Measurements from ENCODE around the gene PDE6A.

The PDE6A gene

DNA sequence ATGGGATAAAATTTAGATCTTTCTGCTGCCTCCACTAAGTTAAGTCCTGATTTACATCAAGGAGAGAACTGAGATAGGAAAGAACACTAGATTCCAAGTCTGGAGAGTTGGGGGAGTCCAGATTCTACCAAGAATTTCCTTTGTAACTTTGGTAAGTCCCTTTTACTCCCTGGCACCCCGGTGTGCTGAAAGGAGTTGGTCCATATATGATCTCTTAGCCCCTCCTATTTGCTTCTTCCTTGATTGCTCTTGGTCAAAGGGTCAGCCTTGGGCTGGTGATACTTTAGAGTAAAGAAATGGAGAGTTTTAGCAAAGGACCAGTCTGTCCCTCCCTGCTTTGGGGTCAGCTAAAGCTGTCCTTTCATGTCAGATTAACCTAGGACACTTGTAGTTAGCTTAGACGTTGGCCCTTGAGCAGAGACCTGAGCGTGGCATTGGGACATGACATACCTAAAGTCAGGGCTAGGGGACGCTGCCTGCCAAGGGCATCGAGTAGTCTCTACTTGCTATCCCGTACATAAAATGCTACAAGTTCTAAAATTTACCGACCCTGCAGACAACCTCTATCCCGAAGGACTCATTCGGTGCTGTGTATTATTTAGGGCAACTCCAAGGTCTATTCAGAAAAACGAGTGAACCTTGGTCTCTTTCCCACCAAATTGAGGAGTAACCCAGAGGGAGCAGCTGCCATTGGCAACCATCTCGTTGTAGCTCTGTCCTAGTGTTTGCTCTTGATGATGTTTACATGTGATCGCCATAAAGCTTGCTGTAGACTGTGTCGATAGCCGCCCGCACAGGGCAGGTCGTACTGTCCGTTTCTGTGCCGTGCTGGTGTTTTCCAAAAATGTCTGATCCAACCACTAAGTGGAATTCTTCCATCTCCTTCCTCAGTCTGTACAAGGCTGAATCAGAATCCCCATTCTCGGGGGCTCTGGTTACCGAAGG is 94.4 kb downstream of the PDE6A start:
- 0 out of 2 replicates have a peak, but pooled peaks cover 5% of the 10 kb centered on the region for H3K36me3 ChIP-seq (ENCODE audit: insufficient read depth, low read length)
- H3K27ac ChIP-seq (ENCODE audit: low read depth, low read length) = no peak overlapping the region

DNA sequence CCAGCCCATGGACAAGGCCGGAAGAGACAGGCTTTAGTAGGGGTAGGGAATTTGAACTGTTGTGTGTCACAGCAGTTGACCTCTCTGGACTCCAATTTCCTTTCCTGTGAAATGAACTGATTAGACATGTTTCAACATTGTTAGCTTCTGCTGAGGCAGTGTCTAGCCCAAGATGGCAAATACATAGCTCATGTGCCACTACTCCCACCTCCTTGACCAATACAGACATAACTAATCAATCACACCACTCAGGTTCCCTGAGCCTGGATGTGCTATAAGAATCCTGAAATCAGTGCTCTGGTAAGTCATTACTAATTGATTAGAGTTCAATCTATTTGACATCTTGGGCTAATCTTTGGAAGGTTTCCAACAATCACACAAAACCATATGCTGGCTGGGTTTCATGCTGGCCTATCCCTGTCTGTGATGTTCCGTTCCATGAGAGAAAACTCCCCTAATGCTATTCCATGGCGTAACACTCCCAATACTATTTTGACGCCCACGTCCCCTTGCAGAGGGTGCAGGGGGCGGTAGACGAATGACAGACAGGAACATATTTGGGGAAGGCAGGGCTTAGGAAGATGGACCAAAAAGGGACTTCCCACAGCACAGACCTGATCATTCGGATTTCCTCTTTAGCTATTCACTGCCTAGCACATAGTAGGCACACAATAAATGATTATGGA is 95.2 kb downstream of the PDE6A start:
- 0 out of 2 replicates have a peak, but pooled peaks cover 5% of the 10 kb centered on the region for H3K36me3 ChIP-seq (ENCODE audit: insufficient read depth, low read length)
- no peak overlapping the region for H3K27ac ChIP-seq (ENCODE audit: low read depth, low read length)
- no peaks in the 10 kb centered on the region for H3K27me3 ChIP-seq (ENCODE audit: insufficient read depth, low read length)
- H3K4me1 ChIP-seq (ENCODE audit: control insufficient read depth, insufficient read depth, low read length, unreplicated experiment) = no peaks in the 10 kb centered on the region
- H3K79me2 ChIP-seq (ENCODE audit: control insufficient read depth, insufficient read depth, low read length, unreplicated experiment) = no peaks in the 10 kb centered on the region
- no peak overlapping the region for H2AFZ ChIP-seq (ENCODE audit: low read length, unreplicated experiment)
- H3K4me3 ChIP-seq (ENCODE audit: low read depth, low read length) = no peak overlapping the region

More for the DNA sequence above, 94.4 kb downstream of the PDE6A start:
- H3K4me1 ChIP-seq (ENCODE audit: control insufficient read depth, insufficient read depth, low read length, unreplicated experiment) = no peaks in the 10 kb centered on the region
- H2AFZ ChIP-seq (ENCODE audit: low read length, unreplicated experiment) = no peak overlapping the region
- H3K79me2 ChIP-seq (ENCODE audit: control insufficient read depth, insufficient read depth, low read length, unreplicated experiment) = no peaks in the 10 kb centered on the region
- H3K4me3 ChIP-seq (ENCODE audit: low read depth, low read length) = no peak overlapping the region
- no peaks in the 10 kb centered on the region for H3K27me3 ChIP-seq (ENCODE audit: insufficient read depth, low read length)

DNA sequence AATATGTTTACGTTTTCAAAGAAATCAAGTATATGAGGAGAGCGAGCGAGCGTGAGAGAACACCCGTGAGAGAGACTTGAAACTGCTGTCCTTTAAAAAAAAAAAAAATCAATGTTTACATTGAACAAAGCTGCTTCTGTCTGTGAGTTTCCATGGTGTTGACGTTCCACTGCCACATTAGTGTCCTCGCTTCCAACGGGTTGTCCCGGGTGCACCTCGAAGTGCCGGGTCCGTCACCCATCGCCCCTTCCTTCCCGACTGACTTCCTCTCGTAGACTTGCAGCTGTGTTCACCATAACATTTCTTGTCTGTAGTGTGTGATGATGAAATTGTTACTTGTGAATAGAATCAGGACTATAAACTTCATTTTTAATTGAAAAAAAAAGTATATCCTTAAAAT is 97.0 kb downstream of the PDE6A start:
- no peak overlapping the region for H2AFZ ChIP-seq (ENCODE audit: low read length, unreplicated experiment)

DNA sequence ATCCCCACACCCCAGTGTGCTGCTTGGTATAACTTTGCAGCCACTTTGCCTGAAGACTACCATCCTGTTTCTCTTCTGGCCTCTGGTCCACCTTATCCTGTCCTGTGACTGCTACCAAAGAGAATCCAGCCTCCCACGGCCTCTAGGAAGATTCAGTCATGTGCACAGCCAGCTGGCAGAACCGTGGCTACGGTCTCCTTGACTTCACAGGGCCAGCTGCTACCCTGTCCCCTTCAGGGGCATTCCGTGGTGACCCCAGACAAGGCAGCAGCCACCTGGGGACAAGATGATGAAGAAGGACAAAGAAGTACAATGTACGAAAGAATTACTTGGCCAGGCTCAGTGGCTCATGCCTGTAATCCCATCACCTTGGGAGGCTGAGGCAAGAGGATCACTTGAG is 98.6 kb downstream of the PDE6A start:
- Histone ChIP-seq H3K27ac (ENCODE audit: low read depth, low read length) (no peak overlapping the region), H2AFZ (ENCODE audit: low read length, unreplicated experiment) (no peak overlapping the region), H3K36me3 (ENCODE audit: insufficient read depth, low read length) (0 out of 2 replicates have a peak, but pooled peaks cover 5% of the 10 kb centered on the region), H3K4me1 (ENCODE audit: control insufficient read depth, insufficient read depth, low read length, unreplicated experiment) (no peaks in the 10 kb centered on the region), H3K4me3 (ENCODE audit: low read depth, low read length) (no peak overlapping the region), H3K27me3 (ENCODE audit: insufficient read depth, low read length) (no peaks in the 10 kb centered on the region), H3K79me2 (ENCODE audit: control insufficient read depth, insufficient read depth, low read length, unreplicated experiment) (no peaks in the 10 kb centered on the region)

More for the DNA sequence above, 97.0 kb downstream of the PDE6A start:
- Histone ChIP-seq H3K27ac (ENCODE audit: low read depth, low read length) (no peak overlapping the region), H3K27me3 (ENCODE audit: insufficient read depth, low read length) (no peaks in the 10 kb centered on the region), H3K36me3 (ENCODE audit: insufficient read depth, low read length) (0 out of 2 replicates have a peak, but pooled peaks cover 5% of the 10 kb centered on the region), H3K4me3 (ENCODE audit: low read depth, low read length) (no peak overlapping the region), H3K79me2 (ENCODE audit: control insufficient read depth, insufficient read depth, low read length, unreplicated experiment) (no peaks in the 10 kb centered on the region), H3K4me1 (ENCODE audit: control insufficient read depth, insufficient read depth, low read length, unreplicated experiment) (no peaks in the 10 kb centered on the region)

DNA sequence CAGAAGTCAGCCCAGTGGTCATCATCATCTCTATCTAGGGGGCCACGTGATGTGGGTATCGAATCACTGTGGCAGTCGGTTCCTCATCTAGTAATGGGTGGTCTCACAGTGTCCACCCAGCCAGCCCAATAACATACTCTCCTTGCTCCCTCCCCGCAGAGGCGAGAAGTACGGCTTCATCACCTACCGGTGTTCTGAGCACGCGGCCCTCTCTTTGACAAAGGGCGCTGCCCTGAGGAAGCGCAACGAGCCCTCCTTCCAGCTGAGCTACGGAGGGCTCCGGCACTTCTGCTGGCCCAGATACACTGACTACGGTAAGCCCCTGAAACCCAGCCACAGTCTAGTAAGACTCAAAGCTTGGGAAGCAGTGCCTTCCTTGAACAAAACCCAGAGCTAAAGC is 99.0 kb downstream of the PDE6A start:
- no peaks in the 10 kb centered on the region for H3K79me2 ChIP-seq (ENCODE audit: control insufficient read depth, insufficient read depth, low read length, unreplicated experiment)
- 0 out of 2 replicates have a peak, but pooled peaks cover 5% of the 10 kb centered on the region for H3K36me3 ChIP-seq (ENCODE audit: insufficient read depth, low read length)
- H2AFZ ChIP-seq (ENCODE audit: low read length, unreplicated experiment) = no peak overlapping the region
- H3K4me1 ChIP-seq (ENCODE audit: control insufficient read depth, insufficient read depth, low read length, unreplicated experiment) = no peaks in the 10 kb centered on the region
- H3K4me3 ChIP-seq (ENCODE audit: low read depth, low read length) = no peak overlapping the region
- H3K27ac ChIP-seq (ENCODE audit: low read depth, low read length) = no peak overlapping the region
- no peaks in the 10 kb centered on the region for H3K27me3 ChIP-seq (ENCODE audit: insufficient read depth, low read length)

DNA sequence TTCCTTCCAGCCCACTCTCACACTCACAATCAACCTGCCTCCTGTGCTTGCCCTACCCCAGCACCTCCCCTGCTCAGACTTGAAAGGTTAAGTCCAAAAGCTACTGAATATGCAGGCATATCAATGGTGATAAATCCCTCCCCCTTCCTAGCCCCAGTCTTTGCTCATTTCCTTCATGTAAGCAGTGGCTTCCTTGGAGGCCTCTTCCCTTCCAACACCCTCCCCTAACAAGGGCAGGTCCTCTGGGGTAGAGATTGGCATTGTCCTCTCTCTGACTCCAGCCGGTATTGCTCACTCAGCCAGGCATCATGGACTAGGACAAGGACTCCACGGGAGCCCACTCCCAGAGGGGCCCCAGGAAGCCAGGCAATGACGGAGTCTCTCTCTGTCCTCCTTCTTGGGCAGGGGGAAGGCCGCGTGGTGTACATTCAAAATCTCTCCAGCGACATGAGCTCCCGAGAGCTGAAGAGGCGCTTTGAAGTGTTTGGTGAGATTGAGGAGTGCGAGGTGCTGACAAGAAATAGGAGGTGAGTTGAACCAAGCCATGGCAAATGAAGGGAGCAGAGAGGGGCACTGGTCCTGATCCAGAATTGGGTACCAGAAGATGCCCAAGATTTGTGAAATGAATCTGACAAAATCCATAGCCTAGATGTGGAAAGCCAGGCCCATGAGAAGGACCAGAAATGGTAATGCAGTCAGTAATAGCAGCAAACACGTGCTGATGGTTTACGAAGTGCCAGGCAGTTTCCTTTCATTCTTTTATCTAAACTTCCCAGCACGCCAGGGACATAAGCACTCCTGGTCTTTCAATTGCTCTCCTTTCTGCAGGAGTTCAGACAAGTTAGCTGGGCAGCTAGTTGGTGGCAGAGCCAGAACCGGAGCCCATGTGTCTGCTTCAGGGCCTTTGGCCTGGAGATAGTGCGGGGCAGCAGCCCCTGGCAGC is 102.5 kb downstream of the PDE6A start:
- H3K79me2 ChIP-seq (ENCODE audit: control insufficient read depth, insufficient read depth, low read length, unreplicated experiment) = no peaks in the 10 kb centered on the region
- no peaks in the 10 kb centered on the region for H3K36me3 ChIP-seq (ENCODE audit: insufficient read depth, low read length)
- no peak overlapping the region for H2AFZ ChIP-seq (ENCODE audit: low read length, unreplicated experiment)
- peaks cover 10% of the 10 kb centered on the region for H3K4me1 ChIP-seq (ENCODE audit: control insufficient read depth, insufficient read depth, low read length, unreplicated experiment)
- no peak overlapping the region for H3K27ac ChIP-seq (ENCODE audit: low read depth, low read length)
- H3K27me3 ChIP-seq (ENCODE audit: insufficient read depth, low read length) = no peaks in the 10 kb centered on the region
- H3K4me3 ChIP-seq (ENCODE audit: low read depth, low read length) = no peak overlapping the region

DNA sequence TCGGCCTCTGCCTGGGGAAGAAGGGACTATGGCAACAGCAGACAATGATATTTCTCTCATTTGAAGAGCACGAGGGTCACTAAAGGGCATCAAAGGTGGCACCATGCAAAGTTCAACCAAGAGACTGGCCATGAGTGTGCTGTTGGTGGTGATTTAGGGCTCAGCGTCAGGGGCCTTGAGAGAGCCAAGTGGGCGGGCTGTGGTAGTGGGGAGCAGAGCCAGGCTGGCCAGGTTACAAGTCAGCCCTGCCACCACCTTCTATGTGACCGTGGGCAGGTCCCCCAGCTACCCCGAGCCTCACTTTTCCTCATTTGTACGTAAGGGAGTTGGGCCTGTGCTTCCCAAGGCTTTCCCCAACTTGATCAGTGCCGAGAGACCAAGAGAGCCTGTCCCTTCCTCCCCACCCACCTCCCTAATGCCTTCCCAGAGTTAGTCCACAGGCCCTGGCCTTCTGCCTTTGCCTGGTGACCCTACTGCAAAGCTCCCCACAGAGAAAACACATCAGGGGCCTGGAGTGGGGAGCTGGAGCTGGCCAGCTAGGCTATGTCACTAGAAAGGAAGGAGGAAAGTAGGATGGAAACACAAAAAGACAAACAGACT is 104.3 kb downstream of the PDE6A start:
- Histone ChIP-seq H3K79me2 (ENCODE audit: control insufficient read depth, insufficient read depth, low read length, unreplicated experiment) (no peaks in the 10 kb centered on the region), H2AFZ (ENCODE audit: low read length, unreplicated experiment) (no peak overlapping the region), H3K36me3 (ENCODE audit: insufficient read depth, low read length) (no peaks in the 10 kb centered on the region), H3K4me3 (ENCODE audit: low read depth, low read length) (no peak overlapping the region), H3K27me3 (ENCODE audit: insufficient read depth, low read length) (no peaks in the 10 kb centered on the region), H3K27ac (ENCODE audit: low read depth, low read length) (no peak overlapping the region), H3K4me1 (ENCODE audit: control insufficient read depth, insufficient read depth, low read length, unreplicated experiment) (peaks cover 10% of the 10 kb centered on the region)

DNA sequence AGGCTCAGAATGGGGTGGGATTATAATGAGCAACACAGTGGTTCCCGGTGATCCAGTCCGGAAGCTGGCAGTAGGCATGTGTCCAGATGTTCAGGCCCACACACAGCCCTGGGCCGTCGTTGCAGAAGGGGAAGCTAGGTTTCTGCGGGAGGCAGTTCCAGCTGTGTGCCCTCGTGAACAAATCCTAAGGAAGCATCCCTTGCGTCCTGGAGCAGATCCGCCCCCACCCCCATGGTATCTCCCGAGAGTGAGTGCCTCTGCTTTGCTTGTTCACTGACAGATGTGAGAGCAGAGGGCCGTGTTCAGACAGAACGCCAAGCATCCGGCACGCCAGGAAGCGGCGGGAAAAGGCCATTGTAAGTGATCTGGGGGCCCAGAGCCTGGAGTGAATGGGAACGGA is 104.8 kb downstream of the PDE6A start:
- no peaks in the 10 kb centered on the region for H3K36me3 ChIP-seq (ENCODE audit: insufficient read depth, low read length)
- H3K4me1 ChIP-seq (ENCODE audit: control insufficient read depth, insufficient read depth, low read length, unreplicated experiment) = peaks cover 10% of the 10 kb centered on the region
- no peak overlapping the region for H3K4me3 ChIP-seq (ENCODE audit: low read depth, low read length)

DNA sequence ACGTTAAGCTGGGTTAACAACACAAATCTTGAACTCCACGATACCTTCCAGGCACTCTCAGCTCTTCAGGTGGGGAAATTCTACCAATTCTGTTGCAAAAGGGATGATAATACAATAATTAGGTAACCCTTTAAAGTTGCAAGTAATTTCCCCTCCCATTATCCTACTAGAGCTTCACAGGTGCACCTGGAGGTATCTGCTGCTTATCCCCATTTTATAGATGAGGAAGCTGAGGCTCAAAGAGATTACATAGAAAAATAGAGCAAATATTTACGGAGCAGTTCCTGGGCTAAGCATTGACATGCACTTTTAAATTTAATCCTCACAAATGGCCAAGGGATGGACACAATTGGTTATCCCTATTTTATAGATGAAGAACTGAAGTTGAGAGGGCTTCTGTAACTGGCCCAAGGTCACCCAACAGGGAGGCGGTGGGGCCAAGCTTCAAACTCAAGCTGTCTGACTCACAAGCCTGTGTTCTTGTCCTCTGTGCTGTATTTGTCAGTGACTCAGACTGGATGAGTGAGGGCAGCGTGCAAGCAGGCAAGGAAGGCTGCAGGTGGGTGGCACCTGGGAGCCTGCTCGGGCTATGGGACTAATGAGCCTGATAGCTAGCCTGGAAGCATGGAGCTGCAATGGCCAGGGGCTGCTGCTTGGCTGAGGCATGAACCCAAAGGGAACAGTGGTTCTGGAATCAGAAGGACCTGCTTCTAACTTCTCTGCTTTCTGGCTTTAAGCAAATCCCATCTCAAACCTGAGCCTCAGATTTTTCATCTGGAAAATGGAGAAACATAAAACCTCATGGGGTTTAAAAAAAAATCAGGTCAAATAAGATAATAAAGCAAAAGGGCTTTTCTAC is 105.5 kb downstream of the PDE6A start:
- H2AFZ ChIP-seq (ENCODE audit: low read length, unreplicated experiment) = no peak overlapping the region
- no peak overlapping the region for H3K4me3 ChIP-seq (ENCODE audit: low read depth, low read length)
- H3K27me3 ChIP-seq (ENCODE audit: insufficient read depth, low read length) = no peaks in the 10 kb centered on the region
- H3K4me1 ChIP-seq (ENCODE audit: control insufficient read depth, insufficient read depth, low read length, unreplicated experiment) = peaks cover 10% of the 10 kb centered on the region
- H3K36me3 ChIP-seq (ENCODE audit: insufficient read depth, low read length) = no peaks in the 10 kb centered on the region
- H3K79me2 ChIP-seq (ENCODE audit: control insufficient read depth, insufficient read depth, low read length, unreplicated experiment) = no peaks in the 10 kb centered on the region
- H3K27ac ChIP-seq (ENCODE audit: low read depth, low read length) = no peak overlapping the region

More for the DNA sequence above, 104.8 kb downstream of the PDE6A start:
- Histone ChIP-seq H3K27me3 (ENCODE audit: insufficient read depth, low read length) (no peaks in the 10 kb centered on the region), H3K79me2 (ENCODE audit: control insufficient read depth, insufficient read depth, low read length, unreplicated experiment) (no peaks in the 10 kb centered on the region), H2AFZ (ENCODE audit: low read length, unreplicated experiment) (no peak overlapping the region), H3K27ac (ENCODE audit: low read depth, low read length) (no peak overlapping the region)
